BE2C (cell line): Measurements from ENCODE around the gene GNA14.

Experiments used
- DNase-seq: peaks from one replicate; pipeline ENCODE4 v3.0.0-alpha.2; 2020
- H3K27me3 ChIP-seq: fragments of 250-450 bp; sonication (Bioruptor Pico); 2 replicates; pipeline ENCODE4 v1.5.1; 2020; ENCODE audit warnings: mild to moderate bottlenecking
- H3K36me3 ChIP-seq: fragments of 250-450 bp; sonication (Bioruptor Pico); 2 replicates; pipeline ENCODE4 v1.5.1; 2020; ENCODE audit warnings: mild to moderate bottlenecking
- H3K4me1 ChIP-seq: fragments of 250-450 bp; sonication (Bioruptor Pico); 2 replicates; pipeline ENCODE4 v1.5.1; 2020
- H3K4me3 ChIP-seq: 2 replicates; pipeline ENCODE4 v1.5.1; 2011; ENCODE audit warnings: low read depth, low read length
- H3K9me3 ChIP-seq: fragments of 250-450 bp; sonication (Bioruptor Pico); 2 replicates; pipeline ENCODE4 v1.5.1; 2020
- TF ChIP-seq, protein P1 (sequence below): IDR thresholded peaks from 2 replicates; pipeline ENCODE4 v1.5.1; 2012; ENCODE audit warnings: mild to moderate bottlenecking, low read depth, low read length

The GNA14 gene

DNA sequence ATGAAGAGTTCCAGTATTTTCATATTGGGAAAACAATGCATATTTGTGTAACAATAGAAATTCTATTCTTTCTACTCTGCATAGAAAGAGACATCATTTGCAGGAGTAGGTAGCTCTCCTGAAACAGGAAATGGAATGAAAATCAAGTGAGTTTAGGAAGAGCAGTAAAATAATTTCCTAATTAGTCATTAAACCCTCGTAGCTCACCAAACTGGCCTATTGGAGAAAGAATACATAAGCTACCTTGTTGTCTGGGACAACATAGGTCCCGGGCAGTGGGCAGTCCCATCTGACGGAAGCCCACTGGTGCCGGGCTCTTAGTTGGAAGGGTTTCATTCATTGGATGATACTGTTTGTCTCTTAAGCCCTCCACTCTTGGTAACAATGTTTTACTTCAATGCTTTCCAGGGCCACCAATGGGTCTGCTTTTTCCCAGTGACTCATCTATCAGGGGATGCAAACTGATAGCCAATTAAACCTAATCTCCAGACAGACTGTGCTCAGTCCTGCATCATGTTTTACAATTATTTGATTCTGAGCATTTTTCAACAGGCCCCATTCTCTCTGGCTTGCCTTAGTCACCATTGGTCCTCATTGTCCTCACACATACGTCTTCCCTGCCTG lies 46.5 kb downstream of the GNA14 start:
- Histone ChIP-seq H3K27me3 (no peaks in the 10 kb centered on the region), H3K9me3 (no peaks in the 10 kb centered on the region), H3K4me3 (no peak overlapping the region; the same call in 1 of the 2 replicates), H3K36me3 (no peaks in the 10 kb centered on the region), H3K4me1 (peaks cover 34% of the 10 kb centered on the region)
- DNase-seq, result peak; percentile 79
- TF ChIP-seq, protein P1, sequence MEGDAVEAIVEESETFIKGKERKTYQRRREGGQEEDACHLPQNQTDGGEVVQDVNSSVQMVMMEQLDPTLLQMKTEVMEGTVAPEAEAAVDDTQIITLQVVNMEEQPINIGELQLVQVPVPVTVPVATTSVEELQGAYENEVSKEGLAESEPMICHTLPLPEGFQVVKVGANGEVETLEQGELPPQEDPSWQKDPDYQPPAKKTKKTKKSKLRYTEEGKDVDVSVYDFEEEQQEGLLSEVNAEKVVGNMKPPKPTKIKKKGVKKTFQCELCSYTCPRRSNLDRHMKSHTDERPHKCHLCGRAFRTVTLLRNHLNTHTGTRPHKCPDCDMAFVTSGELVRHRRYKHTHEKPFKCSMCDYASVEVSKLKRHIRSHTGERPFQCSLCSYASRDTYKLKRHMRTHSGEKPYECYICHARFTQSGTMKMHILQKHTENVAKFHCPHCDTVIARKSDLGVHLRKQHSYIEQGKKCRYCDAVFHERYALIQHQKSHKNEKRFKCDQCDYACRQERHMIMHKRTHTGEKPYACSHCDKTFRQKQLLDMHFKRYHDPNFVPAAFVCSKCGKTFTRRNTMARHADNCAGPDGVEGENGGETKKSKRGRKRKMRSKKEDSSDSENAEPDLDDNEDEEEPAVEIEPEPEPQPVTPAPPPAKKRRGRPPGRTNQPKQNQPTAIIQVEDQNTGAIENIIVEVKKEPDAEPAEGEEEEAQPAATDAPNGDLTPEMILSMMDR, result no peak

DNA sequence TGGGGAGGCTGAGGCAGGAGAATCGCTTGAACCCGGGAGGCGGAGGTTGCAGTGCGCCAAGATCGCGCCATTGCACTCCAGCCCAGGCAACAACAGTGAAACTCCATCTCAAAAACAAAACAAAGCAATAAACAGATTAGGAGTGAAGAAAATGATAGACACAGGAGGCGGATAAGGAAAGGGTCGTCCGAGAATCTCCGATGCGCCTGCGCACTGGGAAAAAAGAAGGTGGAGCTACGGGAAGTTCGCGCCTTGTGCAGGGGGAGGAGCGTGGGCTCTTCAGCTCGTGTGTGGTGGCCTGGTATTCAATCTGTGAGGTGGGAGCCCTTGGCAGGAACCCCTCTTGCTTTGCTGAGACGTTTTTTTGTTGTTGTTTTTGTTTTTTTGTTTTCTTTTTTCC lies 47.3 kb downstream of the GNA14 start:
- H3K36me3 ChIP-seq, result no peaks in the 10 kb centered on the region
- TF ChIP-seq, protein P1, result no peak
- peaks cover 36% of the 10 kb centered on the region for H3K4me1 ChIP-seq
- no peak overlapping the region for H3K4me3 ChIP-seq
- H3K9me3 ChIP-seq, result no peaks in the 10 kb centered on the region
- no peaks in the 10 kb centered on the region for H3K27me3 ChIP-seq
- DNase-seq, result no peak

DNA sequence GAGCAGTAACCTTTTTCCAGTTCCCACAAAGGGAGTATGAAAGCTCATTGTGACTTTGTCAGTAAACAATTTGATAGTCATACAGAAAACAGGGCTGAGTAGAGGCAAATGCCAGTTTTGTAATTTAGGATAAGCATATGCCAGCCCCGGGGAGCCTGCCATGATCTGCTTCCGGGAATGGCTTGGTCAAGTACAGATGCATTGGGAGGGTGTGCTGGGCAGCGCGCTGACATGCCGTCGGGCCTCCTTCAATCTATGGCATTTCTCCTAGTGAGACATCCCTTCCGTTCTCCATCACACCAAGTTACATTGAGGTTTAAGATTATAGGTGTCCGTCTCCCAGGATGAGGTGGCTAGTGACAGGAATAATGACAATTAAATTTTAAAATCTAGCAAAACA lies 48.6 kb downstream of the GNA14 start:
- no peak for DNase-seq
- Histone ChIP-seq H3K36me3 (no peaks in the 10 kb centered on the region), H3K4me1 (peaks cover 45% of the 10 kb centered on the region), H3K27me3 (no peaks in the 10 kb centered on the region), H3K4me3 (no peak overlapping the region), H3K9me3 (no peaks in the 10 kb centered on the region)
- TF ChIP-seq, protein P1, result no peak

DNA sequence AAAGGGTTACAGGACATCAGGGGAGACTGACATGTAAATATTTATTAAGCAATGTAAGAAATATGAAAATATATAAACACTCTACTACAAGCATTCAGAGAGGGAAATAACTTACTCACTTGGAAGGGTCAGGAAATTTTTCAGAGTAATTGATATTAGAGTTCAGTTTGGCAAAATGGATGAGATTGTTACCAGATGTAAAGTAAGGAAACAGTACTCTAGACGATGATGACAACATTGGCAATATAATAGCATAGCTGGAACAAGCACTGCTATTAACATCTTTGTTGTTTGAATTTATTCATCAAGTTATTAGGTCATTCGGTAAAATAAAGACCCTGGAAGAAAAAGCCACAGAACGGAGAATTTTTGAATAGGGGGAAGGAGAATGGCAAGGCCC lies 49.1 kb downstream of the GNA14 start:
- Histone ChIP-seq H3K9me3 (no peaks in the 10 kb centered on the region), H3K4me3 (no peak overlapping the region), H3K36me3 (no peaks in the 10 kb centered on the region), H3K27me3 (no peaks in the 10 kb centered on the region), H3K4me1 (peaks cover 46% of the 10 kb centered on the region)
- TF ChIP-seq, protein P1, result no peak
- no peak for DNase-seq

DNA sequence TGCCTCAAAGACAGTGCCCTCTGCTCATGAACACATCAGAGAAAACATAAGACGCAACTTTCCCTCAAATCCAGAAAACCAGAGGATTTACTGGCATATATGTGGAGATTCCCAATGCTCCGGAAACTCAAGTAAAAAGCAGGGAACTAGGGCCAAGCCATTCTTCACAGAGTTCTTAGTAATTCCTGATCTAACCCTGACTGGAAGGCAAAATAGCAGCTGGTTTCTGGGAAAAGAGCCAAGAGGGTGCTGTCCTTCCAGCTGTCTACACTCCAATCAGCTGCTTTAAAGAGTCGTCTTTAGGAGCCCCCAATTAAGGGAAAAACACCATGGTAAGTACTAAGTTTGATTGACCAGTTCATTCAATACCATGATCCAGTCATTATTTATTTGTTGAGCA lies 49.6 kb downstream of the GNA14 start:
- Histone ChIP-seq H3K9me3 (no peaks in the 10 kb centered on the region), H3K27me3 (no peaks in the 10 kb centered on the region), H3K36me3 (no peaks in the 10 kb centered on the region), H3K4me1 (peaks cover 49% of the 10 kb centered on the region), H3K4me3 (no peak overlapping the region)
- TF ChIP-seq, protein P1, result no peak
- peak; percentile 33 for DNase-seq

DNA sequence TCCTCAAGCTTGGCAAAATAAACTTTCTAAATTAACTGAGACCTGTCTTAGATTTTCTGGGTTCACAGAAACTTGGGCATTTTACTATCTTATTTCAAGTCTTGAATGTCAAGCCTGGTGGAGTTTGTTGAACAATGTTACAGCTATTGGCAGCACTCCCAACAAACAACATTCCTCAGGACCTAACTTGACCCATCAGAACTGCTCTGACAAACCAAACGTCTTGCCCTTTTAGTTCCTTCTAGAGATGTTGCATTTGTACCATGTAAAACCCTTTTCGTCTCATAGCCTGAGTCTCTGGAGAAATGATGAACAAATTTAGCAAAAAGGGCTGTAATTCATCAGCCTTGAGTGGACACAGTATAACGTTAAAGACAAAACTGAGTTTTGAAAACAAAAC lies 51.1 kb downstream of the GNA14 start:
- no peaks in the 10 kb centered on the region for H3K36me3 ChIP-seq
- no peak overlapping the region for H3K4me3 ChIP-seq
- TF ChIP-seq, protein P1, result no peak
- H3K27me3 ChIP-seq, result no peaks in the 10 kb centered on the region
- peaks cover 41% of the 10 kb centered on the region for H3K4me1 ChIP-seq
- no peak for DNase-seq
- no peaks in the 10 kb centered on the region for H3K9me3 ChIP-seq
